GM12878 (cell line): ENCODE data around the gene PC.

Experiments
- KDM1A ChIP-seq: fragments of 200-600 bp; sonication (generic); IDR thresholded peaks from 2 replicates; pipeline ENCODE4 v1.6.1; 2016; ENCODE audit warnings: borderline replicate concordance
- POLR2AphosphoS5 ChIP-seq: IDR thresholded peaks from 2 replicates; pipeline ENCODE4 v1.6.1; 2011; ENCODE audit warnings: mild to moderate bottlenecking, low read length, inconsistent platforms
- SP1 ChIP-seq: IDR thresholded peaks from one replicate; pipeline ENCODE4 v1.6.1; 2011; ENCODE audit warnings: low read depth, low read length
- TF ChIP-seq, protein P1 (sequence below): fragments of 450-650 bp; IDR thresholded peaks from 2 replicates; pipeline ENCODE4 v1.6.1; 2016; ENCODE audit warnings: mild to moderate bottlenecking

DNA sequence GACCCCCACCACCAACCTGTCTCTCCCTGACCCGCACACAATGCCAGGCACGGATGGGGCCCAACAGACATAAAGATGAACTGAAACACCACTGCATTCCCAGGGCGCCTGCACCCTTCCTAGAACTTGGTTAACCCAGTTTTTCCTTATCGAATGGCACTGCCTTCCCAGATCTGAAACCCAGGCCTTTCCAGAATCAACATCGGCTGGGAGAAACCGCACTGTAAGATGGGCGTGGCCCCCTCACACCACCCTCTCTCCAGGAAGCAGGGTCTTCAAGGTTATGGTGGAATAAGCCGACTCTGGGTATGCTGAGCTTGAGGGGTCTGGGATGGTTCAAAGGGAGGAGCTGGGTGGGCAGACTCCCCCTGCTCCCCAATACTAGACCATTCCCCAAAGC is 78.2 kb downstream of the PC start:
- TF ChIP-seq POLR2AphosphoS5, result no peak
- TF ChIP-seq KDM1A, result no peak
- TF ChIP-seq SP1, result no peak
- TF ChIP-seq, protein P1, sequence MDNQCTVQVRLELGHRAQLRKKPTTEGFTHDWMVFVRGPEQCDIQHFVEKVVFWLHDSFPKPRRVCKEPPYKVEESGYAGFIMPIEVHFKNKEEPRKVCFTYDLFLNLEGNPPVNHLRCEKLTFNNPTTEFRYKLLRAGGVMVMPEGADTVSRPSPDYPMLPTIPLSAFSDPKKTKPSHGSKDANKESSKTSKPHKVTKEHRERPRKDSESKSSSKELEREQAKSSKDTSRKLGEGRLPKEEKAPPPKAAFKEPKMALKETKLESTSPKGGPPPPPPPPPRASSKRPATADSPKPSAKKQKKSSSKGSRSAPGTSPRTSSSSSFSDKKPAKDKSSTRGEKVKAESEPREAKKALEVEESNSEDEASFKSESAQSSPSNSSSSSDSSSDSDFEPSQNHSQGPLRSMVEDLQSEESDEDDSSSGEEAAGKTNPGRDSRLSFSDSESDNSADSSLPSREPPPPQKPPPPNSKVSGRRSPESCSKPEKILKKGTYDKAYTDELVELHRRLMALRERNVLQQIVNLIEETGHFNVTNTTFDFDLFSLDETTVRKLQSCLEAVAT, result no peak
